ENCODE measurements around the gene LRRTM4. TPM values are rescaled to one million over a fixed set of nuclear protein-coding genes. Genes with fewer than 3 reads are reported as not detected.
"Not testable (repeated sequence)": the region's sequence is repeated elsewhere in the genome, so short reads cannot be mapped to it uniquely, and the experiment has no call there.

Gene LRRTM4
- total RNA-seq, 6 donors from 2014 or later: 0.29 to 0.61 TPM; not detected in 4

GRCh38 chr2:77099961-77100360 is 422.2 kb downstream of the LRRTM4 start:
- Histone ChIP-seq H3K4me3 (no peak overlapping the region), H3K4me1 (no peaks in the 10 kb centered on the region), H3K9me3 (no peaks in the 10 kb centered on the region), H3K27me3 (no peaks in the 10 kb centered on the region), H3K36me3 (no peaks in the 10 kb centered on the region), H3K27ac (no peak overlapping the region)
- ATAC-seq (ENCODE audit: low FRiP score in 2 of 2) (no peak), DNase-seq (no peak)
- TF ChIP-seq POLR2A (IDR thresholded peaks at IDR 0.05) (no peak), CTCF (IDR thresholded peaks at IDR 0.05) (no peak), EP300 (IDR thresholded peaks at IDR 0.05) (no peak), POLR2AphosphoS5 (IDR thresholded peaks at IDR 0.05) (no peak)
- WGBS, 2 donors: 88 to 89% methylated on average over 2 of the region's 2 CpGs

GRCh38 chr2:77095525-77095924 is 426.7 kb downstream of the LRRTM4 start:
- H3K4me1 ChIP-seq; H3K27ac ChIP-seq; H3K4me3 ChIP-seq; DNase-seq; H3K9me3 ChIP-seq; H3K27me3 ChIP-seq; ATAC-seq (ENCODE audit: low FRiP score in 2 of 2); H3K36me3 ChIP-seq: not testable (repeated sequence)
- WGBS, 2 donors: 87 to 89% methylated on average over 8 of the region's 8 CpGs

- ATAC-seq (ENCODE audit: low FRiP score in 2 of 2): no peak
- Histone ChIP-seq H3K9me3 (no peaks in the 10 kb centered on the region), H3K27ac (no peak overlapping the region), H3K27me3 (no peaks in the 10 kb centered on the region), H3K4me3 (no peak overlapping the region), H3K4me1 (no peaks in the 10 kb centered on the region), H3K36me3 (no peaks in the 10 kb centered on the region)
- TF ChIP-seq CTCF (IDR thresholded peaks at IDR 0.05) (no peak), POLR2A (IDR thresholded peaks at IDR 0.05) (no peak), POLR2AphosphoS5 (IDR thresholded peaks at IDR 0.05) (no peak), EP300 (IDR thresholded peaks at IDR 0.05) (no peak)
- no peak for DNase-seq
- 76 to 79% methylated on average over 1 of the region's 1 CpG for WGBS, 2 donors
These were observed 427.1 kb downstream of the LRRTM4 start for GRCh38 chr2:77095096-77095495.

GRCh38 chr2:77088424-77088823 is 433.8 kb downstream of the LRRTM4 start:
- ATAC-seq (ENCODE audit: low FRiP score in 2 of 2); DNase-seq; H3K9me3 ChIP-seq; H3K27me3 ChIP-seq; H3K4me3 ChIP-seq; H3K36me3 ChIP-seq; H3K27ac ChIP-seq; H3K4me1 ChIP-seq: not testable (repeated sequence)
- 38 to 43% methylated on average over 13 of the region's 13 CpGs for WGBS, 2 donors

- ATAC-seq (ENCODE audit: low FRiP score in 2 of 2): no peak
- Histone ChIP-seq H3K4me1 (no peaks in the 10 kb centered on the region), H3K36me3 (no peaks in the 10 kb centered on the region), H3K9me3 (no peaks in the 10 kb centered on the region), H3K27ac (no peak overlapping the region), H3K4me3 (no peak overlapping the region), H3K27me3 (no peaks in the 10 kb centered on the region)
- no peak for TF ChIP-seq POLR2AphosphoS5 (IDR thresholded peaks at IDR 0.05)
- no peak for TF ChIP-seq POLR2A (IDR thresholded peaks at IDR 0.05)
- no peak for TF ChIP-seq CTCF (IDR thresholded peaks at IDR 0.05)
- TF ChIP-seq EP300 (IDR thresholded peaks at IDR 0.05): no peak
- no peak for DNase-seq
- WGBS, 2 donors: 43 to 54% methylated on average over 6 of the region's 6 CpGs
These were observed 434.2 kb downstream of the LRRTM4 start for GRCh38 chr2:77087987-77088414.

GRCh38 chr2:77086478-77086877 is 435.7 kb downstream of the LRRTM4 start:
- H3K9me3 ChIP-seq: no peaks in the 10 kb centered on the region
- TF ChIP-seq POLR2A (IDR thresholded peaks at IDR 0.05) (no peak), EP300 (IDR thresholded peaks at IDR 0.05) (no peak), POLR2AphosphoS5 (IDR thresholded peaks at IDR 0.05) (no peak), CTCF (IDR thresholded peaks at IDR 0.05) (no peak)
- no peak for DNase-seq

More at GRCh38 chr2:77086478-77086877, 435.7 kb downstream of the LRRTM4 start:
- no peaks in the 10 kb centered on the region for H3K27me3 ChIP-seq
- no peaks in the 10 kb centered on the region for H3K36me3 ChIP-seq
- 64 to 66% methylated on average over 8 of the region's 8 CpGs for WGBS, 2 donors
- H3K4me3 ChIP-seq: no peak overlapping the region
- no peak for ATAC-seq (ENCODE audit: low FRiP score in 2 of 2)
- H3K4me1 ChIP-seq: no peaks in the 10 kb centered on the region
- H3K27ac ChIP-seq: no peak overlapping the region

Measured in upper lobe of left lung (tissue), 6 donors.